Effector memory CD4-positive, alpha-beta T cell (primary cell): ENCODE data around the gene LCN2.
"Not testable (repeated sequence)": the region's sequence is repeated elsewhere in the genome, so short reads cannot be mapped to it uniquely, and the experiment has no call there.

Experiments
- DNase-seq, 3 donors: peaks; one replicate each; pipeline ENCODE4 v3.0.0-alpha.2; 2020
- H3K27ac ChIP-seq: 2 replicates; pipeline ENCODE4 v1.7.0; 2013; ENCODE audit warnings: mild to moderate bottlenecking, low read length, moderate library complexity; ENCODE audit not compliant: insufficient read depth, poor library complexity, severe bottlenecking
- H3K27me3 ChIP-seq: replicated peaks from 2 replicates; pipeline ENCODE4 v1.7.0; 2013; ENCODE audit warnings: mild to moderate bottlenecking, low read length; ENCODE audit not compliant: insufficient read depth, control insufficient read depth, poor library complexity, severe bottlenecking
- H3K36me3 ChIP-seq: 2 replicates; pipeline ENCODE4 v1.7.0; 2013; ENCODE audit warnings: mild to moderate bottlenecking, low read length, moderate library complexity; ENCODE audit not compliant: control insufficient read depth, insufficient read depth
- H3K4me1 ChIP-seq: 2 replicates; pipeline ENCODE4 v1.7.0; 2013; ENCODE audit warnings: low read length, mild to moderate bottlenecking; ENCODE audit not compliant: control insufficient read depth, insufficient read depth, poor library complexity, severe bottlenecking
- H3K4me3 ChIP-seq: 2 replicates; pipeline ENCODE4 v1.7.0; 2013; ENCODE audit warnings: low read length, low read depth, mild to moderate bottlenecking; ENCODE audit not compliant: insufficient read depth, poor library complexity, severe bottlenecking
- H3K9me3 ChIP-seq: 2 replicates; pipeline ENCODE4 v1.7.0; 2013; ENCODE audit warnings: mild to moderate bottlenecking, low read length, moderate library complexity; ENCODE audit not compliant: control insufficient read depth

The LCN2 gene

GRCh38 chr9:128169492-128169891 lies 20.2 kb downstream of the LCN2 start:
- Histone ChIP-seq H3K4me1 (no peaks in the 10 kb centered on the region), H3K27ac (no peak overlapping the region), H3K36me3 (peaks cover 32% of the 10 kb centered on the region), H3K4me3 (no peak overlapping the region), H3K27me3 (no peaks in the 10 kb centered on the region), H3K9me3 (no peaks in the 10 kb centered on the region)
- DNase-seq = no peak

GRCh38 chr9:128169925-128170324 lies 20.7 kb downstream of the LCN2 start:
- H3K27ac ChIP-seq = no peak overlapping the region
- no peaks in the 10 kb centered on the region for H3K9me3 ChIP-seq
- peaks cover 29% of the 10 kb centered on the region for H3K36me3 ChIP-seq

DNA sequence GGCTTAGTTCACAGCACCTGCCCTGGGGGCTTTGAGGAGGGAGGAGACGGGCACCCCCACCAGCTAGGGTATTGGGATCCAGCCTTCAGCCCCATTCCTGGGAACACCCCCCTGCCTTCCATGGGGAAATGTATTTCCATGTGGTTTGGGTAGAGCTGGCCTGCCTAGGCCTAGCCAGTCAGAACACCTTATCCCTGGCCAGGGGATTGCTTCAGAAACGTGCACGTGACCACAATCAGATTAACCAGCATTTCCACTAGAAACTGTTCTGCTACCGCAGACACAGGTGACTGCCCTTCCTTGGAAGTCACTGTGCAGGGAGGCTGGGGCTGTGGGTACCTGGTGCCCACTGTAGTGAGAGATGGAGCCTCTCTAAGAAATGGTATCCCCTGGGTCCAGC lies 24.8 kb downstream of the LCN2 start:
- no peak overlapping the region for H3K27ac ChIP-seq
- H3K36me3 ChIP-seq = peaks cover 51% of the 10 kb centered on the region
- no peaks in the 10 kb centered on the region for H3K9me3 ChIP-seq
- no peaks in the 10 kb centered on the region for H3K4me1 ChIP-seq
- DNase-seq = no peak
- H3K4me3 ChIP-seq = no peak overlapping the region
- no peaks in the 10 kb centered on the region for H3K27me3 ChIP-seq

More at GRCh38 chr9:128169925-128170324, 20.7 kb downstream of the LCN2 start:
- Histone ChIP-seq H3K27me3 (no peaks in the 10 kb centered on the region), H3K4me1 (no peaks in the 10 kb centered on the region), H3K4me3 (no peak overlapping the region)
- DNase-seq = no peak

- Histone ChIP-seq H3K9me3 (no peaks in the 10 kb centered on the region), H3K27ac (no peak overlapping the region), H3K4me1 (no peaks in the 10 kb centered on the region), H3K36me3 (peaks cover 52% of the 10 kb centered on the region), H3K27me3 (no peaks in the 10 kb centered on the region), H3K4me3 (no peak overlapping the region)
- DNase-seq = no peak
Observed at GRCh38 chr9:128175102-128175563, 25.9 kb downstream of the LCN2 start.

GRCh38 chr9:128175726-128176125 lies 26.5 kb downstream of the LCN2 start:
- Histone ChIP-seq H3K9me3 (no peaks in the 10 kb centered on the region), H3K27me3 (no peaks in the 10 kb centered on the region), H3K4me1 (no peaks in the 10 kb centered on the region), H3K4me3 (no peak overlapping the region), H3K36me3 (peaks cover 54% of the 10 kb centered on the region), H3K27ac (no peak overlapping the region)
- DNase-seq = no peak

DNA sequence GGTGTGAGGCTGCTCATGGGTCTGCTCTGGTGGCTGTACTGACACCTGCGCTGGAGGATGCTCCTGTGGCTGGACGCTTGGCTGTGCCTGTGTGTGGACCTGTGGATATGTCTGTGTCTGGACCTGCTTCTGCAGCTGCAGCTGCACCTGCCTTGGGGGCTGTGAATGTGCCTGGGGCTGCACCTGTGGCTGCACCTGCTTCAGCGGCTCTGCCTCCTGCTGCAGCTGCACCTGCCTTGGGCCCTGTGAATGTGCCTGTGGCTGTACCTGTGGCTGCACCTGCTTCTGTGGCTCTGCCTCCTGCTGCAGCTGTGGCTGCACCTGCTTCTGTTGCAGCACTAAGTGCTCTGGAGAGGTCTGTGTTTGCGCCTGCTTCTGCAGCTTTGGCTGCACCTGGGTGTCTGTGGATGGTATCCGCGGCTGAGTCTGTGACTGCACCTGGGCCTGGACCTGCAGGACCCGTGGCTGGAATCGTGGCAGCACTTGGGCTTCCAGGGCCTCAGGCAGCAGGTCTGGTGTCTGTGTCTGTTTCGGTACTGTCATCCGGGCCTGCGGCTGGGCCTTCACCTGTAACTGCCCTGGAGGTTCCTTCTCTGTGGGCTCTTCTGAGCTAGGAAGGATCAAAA lies 29.7 kb downstream of the LCN2 start:
- Histone ChIP-seq H3K9me3 (no peaks in the 10 kb centered on the region), H3K4me3 (no peak overlapping the region), H3K36me3 (peaks cover 70% of the 10 kb centered on the region), H3K27ac (no peak overlapping the region), H3K27me3 (no peaks in the 10 kb centered on the region), H3K4me1 (no peaks in the 10 kb centered on the region)
- no peak for DNase-seq

- Histone ChIP-seq H3K4me1 (no peaks in the 10 kb centered on the region), H3K27me3 (no peaks in the 10 kb centered on the region), H3K4me3 (no peak overlapping the region), H3K9me3 (no peaks in the 10 kb centered on the region), H3K27ac (no peak overlapping the region), H3K36me3 (peaks cover 76% of the 10 kb centered on the region)
- DNase-seq = no peak
Observed at GRCh38 chr9:128180001-128180400, 30.7 kb downstream of the LCN2 start.

- Histone ChIP-seq H3K27me3 (no peaks in the 10 kb centered on the region), H3K4me3 (no peak overlapping the region), H3K27ac (no peak overlapping the region), H3K36me3 (peaks cover 72% of the 10 kb centered on the region), H3K9me3 (no peaks in the 10 kb centered on the region), H3K4me1 (no peaks in the 10 kb centered on the region)
- no peak for DNase-seq
Observed at GRCh38 chr9:128180447-128180846, 31.2 kb downstream of the LCN2 start.

DNA sequence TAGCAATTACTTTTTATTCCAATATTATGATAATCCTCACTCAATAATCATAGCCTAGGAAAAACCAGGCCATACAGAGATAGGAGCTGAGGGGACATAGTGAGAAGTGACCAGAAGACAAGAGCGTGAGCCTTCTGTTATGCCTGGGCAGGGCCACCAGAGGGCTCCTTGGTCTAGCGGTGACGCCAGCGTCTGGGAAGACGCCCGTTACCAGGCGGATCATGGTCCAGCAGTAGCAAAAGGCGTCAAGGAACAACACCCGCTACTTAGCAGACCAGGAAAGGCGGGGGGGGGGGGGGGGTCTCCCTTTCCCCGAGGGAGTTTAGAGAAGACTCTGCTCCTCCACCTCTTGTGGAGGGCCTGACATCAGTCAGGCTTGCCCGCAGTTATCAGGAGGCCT lies 32.2 kb downstream of the LCN2 start:
- H3K4me1 ChIP-seq, H3K4me3 ChIP-seq, H3K9me3 ChIP-seq, H3K27me3 ChIP-seq, DNase-seq, H3K27ac ChIP-seq: not testable (repeated sequence)
- H3K36me3 ChIP-seq = peaks cover 66% of the 10 kb centered on the region

DNA sequence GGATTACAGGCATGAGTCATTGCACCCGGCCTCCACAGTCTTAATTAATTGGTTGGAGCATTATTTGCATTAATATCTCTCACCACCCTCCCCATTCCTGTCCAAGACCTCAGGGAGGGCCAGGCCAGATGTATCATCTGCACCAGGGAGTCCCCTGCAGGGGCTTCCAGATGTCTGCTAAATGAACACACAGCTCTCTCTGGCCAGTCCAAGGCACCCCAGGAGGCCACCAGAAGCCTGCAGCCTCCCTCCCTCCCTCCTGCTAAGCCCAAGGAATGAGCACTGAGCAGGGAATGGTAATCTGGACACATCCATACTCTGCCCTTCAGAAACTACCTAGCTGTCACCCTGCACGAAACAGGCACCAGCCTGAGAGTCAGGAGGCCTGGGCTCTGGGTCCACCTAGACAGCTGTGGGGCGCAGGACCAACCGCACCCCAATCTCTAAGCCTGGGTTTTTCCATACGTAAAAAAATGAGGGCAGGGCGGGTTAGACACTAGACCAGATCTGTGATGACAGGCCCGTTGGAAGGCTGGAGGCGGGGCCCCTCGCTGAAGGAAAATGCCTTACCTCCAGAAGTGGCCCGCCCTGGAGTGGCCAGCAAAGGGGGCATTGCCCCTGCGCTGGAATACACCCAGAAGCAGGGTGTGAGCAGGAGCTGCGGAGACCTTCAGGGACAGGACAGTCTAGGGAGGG lies 33.8 kb downstream of the LCN2 start:
- no peaks in the 10 kb centered on the region for H3K4me1 ChIP-seq
- DNase-seq = no peak
- no peak overlapping the region for H3K27ac ChIP-seq
- no peaks in the 10 kb centered on the region for H3K27me3 ChIP-seq
- H3K9me3 ChIP-seq = no peaks in the 10 kb centered on the region
- no peak overlapping the region for H3K4me3 ChIP-seq
- H3K36me3 ChIP-seq = peaks cover 57% of the 10 kb centered on the region
